ENCODE results near the gene CREB5. TPM values are rescaled to one million over a fixed set of nuclear protein-coding genes. Genes with fewer than 3 reads are reported as not detected.

The CREB5 gene
- total RNA-seq, 2 experiments from 2014 or later, result 0.19 to 0.22 TPM

GRCh38 chr7:28687537-28687936 lies 275.2 kb downstream of the CREB5 start:
- ChIA-PET CTCF (no interaction called here), POLR2A (no interaction called here)
- H3K27ac ChIP-seq (ENCODE audit: low read depth in 1 of 2, low read length in 2 of 2), result no peak overlapping the region
- no peak overlapping the region for H3K4me3 ChIP-seq (ENCODE audit: low read length)
- no peak for DNase-seq
- no peaks in the 10 kb centered on the region for H3K36me3 Mint-ChIP-seq (ENCODE audit: low read depth)
- H3K27me3 Mint-ChIP-seq, result peaks cover 10% of the 10 kb centered on the region
- H3K4me3 Mint-ChIP-seq, result no peak overlapping the region
- intact Hi-C loops (cut with DNase I, micrococcal nuclease), result no loop called here
- no peaks in the 10 kb centered on the region for H3K36me3 ChIP-seq (ENCODE audit: insufficient read depth, low read length)
- peaks cover 9 to 20% of the 10 kb centered on the region in 2 experiments for H3K27me3 ChIP-seq (ENCODE audit: control insufficient read depth in 1 of 2, insufficient read depth in 2 of 2, low read length in 2 of 2)
- no peak overlapping the region for H3K27ac Mint-ChIP-seq
- H3K9me3 Mint-ChIP-seq, result no peaks in the 10 kb centered on the region
- no peak for ATAC-seq (ENCODE audit: poor library complexity)
- no peaks in the 10 kb centered on the region for H3K9me3 ChIP-seq (ENCODE audit: control insufficient read depth in 1 of 2, insufficient read depth in 1 of 2, low read length in 2 of 2)
- TF ChIP-seq, protein P1, sequence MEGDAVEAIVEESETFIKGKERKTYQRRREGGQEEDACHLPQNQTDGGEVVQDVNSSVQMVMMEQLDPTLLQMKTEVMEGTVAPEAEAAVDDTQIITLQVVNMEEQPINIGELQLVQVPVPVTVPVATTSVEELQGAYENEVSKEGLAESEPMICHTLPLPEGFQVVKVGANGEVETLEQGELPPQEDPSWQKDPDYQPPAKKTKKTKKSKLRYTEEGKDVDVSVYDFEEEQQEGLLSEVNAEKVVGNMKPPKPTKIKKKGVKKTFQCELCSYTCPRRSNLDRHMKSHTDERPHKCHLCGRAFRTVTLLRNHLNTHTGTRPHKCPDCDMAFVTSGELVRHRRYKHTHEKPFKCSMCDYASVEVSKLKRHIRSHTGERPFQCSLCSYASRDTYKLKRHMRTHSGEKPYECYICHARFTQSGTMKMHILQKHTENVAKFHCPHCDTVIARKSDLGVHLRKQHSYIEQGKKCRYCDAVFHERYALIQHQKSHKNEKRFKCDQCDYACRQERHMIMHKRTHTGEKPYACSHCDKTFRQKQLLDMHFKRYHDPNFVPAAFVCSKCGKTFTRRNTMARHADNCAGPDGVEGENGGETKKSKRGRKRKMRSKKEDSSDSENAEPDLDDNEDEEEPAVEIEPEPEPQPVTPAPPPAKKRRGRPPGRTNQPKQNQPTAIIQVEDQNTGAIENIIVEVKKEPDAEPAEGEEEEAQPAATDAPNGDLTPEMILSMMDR (IDR thresholded peaks at IDR 0.05), result no peak
- H3K4me1 ChIP-seq (ENCODE audit: insufficient read depth, low read length), result peaks cover 9% of the 10 kb centered on the region
- H3K4me1 Mint-ChIP-seq (ENCODE audit: low read depth), result peaks cover 5% of the 10 kb centered on the region

- no peak overlapping the region for H3K4me3 Mint-ChIP-seq
- Histone ChIP-seq H3K27me3 (ENCODE audit: control insufficient read depth in 1 of 2, insufficient read depth in 2 of 2, low read length in 2 of 2) (peaks cover 9 to 20% of the 10 kb centered on the region in 2 experiments), H3K36me3 (ENCODE audit: insufficient read depth, low read length) (no peaks in the 10 kb centered on the region), H3K4me3 (ENCODE audit: low read length) (no peak overlapping the region), H3K27ac (ENCODE audit: low read depth in 1 of 2, low read length in 2 of 2) (no peak overlapping the region), H3K4me1 (ENCODE audit: insufficient read depth, low read length) (peaks cover 9% of the 10 kb centered on the region), H3K9me3 (ENCODE audit: control insufficient read depth in 1 of 2, insufficient read depth in 1 of 2, low read length in 2 of 2) (no peaks in the 10 kb centered on the region)
- ATAC-seq (ENCODE audit: poor library complexity), result no peak
- H3K9me3 Mint-ChIP-seq, result no peaks in the 10 kb centered on the region
- no peak for DNase-seq
- H3K27me3 Mint-ChIP-seq, result peaks cover 10% of the 10 kb centered on the region
- no peaks in the 10 kb centered on the region for H3K36me3 Mint-ChIP-seq (ENCODE audit: low read depth)
- TF ChIP-seq, protein P1 (IDR thresholded peaks at IDR 0.05), result no peak
- ChIA-PET POLR2A (no interaction called here), CTCF (no interaction called here)
- H3K4me1 Mint-ChIP-seq (ENCODE audit: low read depth), result peaks cover 5% of the 10 kb centered on the region
- no peak overlapping the region for H3K27ac Mint-ChIP-seq
- intact Hi-C loops (cut with DNase I, micrococcal nuclease), result no loop called here
Observed at GRCh38 chr7:28688174-28688573, 275.9 kb downstream of the CREB5 start.

- H3K4me1 ChIP-seq (ENCODE audit: insufficient read depth, low read length), result peaks cover 9% of the 10 kb centered on the region
- ChIA-PET CTCF (no interaction called here), POLR2A (no interaction called here)
- H3K36me3 ChIP-seq (ENCODE audit: insufficient read depth, low read length), result no peaks in the 10 kb centered on the region
- H3K27ac ChIP-seq (ENCODE audit: low read depth in 1 of 2, low read length in 2 of 2), result no peak overlapping the region
- no peak overlapping the region for H3K4me3 ChIP-seq (ENCODE audit: low read length)
- no peaks in the 10 kb centered on the region for H3K9me3 Mint-ChIP-seq
- no peak overlapping the region for H3K4me3 Mint-ChIP-seq
- H3K36me3 Mint-ChIP-seq (ENCODE audit: low read depth), result no peaks in the 10 kb centered on the region
- DNase-seq (no peak), ATAC-seq (ENCODE audit: poor library complexity) (no peak)
- H3K9me3 ChIP-seq (ENCODE audit: control insufficient read depth in 1 of 2, insufficient read depth in 1 of 2, low read length in 2 of 2), result no peaks in the 10 kb centered on the region
- intact Hi-C loops (cut with DNase I, micrococcal nuclease), result no loop called here
- TF ChIP-seq, protein P1 (IDR thresholded peaks at IDR 0.05), result no peak
- H3K4me1 Mint-ChIP-seq (ENCODE audit: low read depth), result peaks cover 5% of the 10 kb centered on the region
- peaks cover 9 to 20% of the 10 kb centered on the region in 2 experiments for H3K27me3 ChIP-seq (ENCODE audit: control insufficient read depth in 1 of 2, insufficient read depth in 2 of 2, low read length in 2 of 2)
- H3K27ac Mint-ChIP-seq, result no peak overlapping the region
- peaks cover 6% of the 10 kb centered on the region for H3K27me3 Mint-ChIP-seq
Observed at GRCh38 chr7:28688651-28689050, 276.3 kb downstream of the CREB5 start.
